Retinal pigment epithelial cell (primary cell): ENCODE data around the gene FAM221A.

Experiments
- DNase-seq: peaks from one replicate; pipeline ENCODE4 v3.0.0-alpha.2; 2010; ENCODE audit warnings: low read depth
- H3K4me3 ChIP-seq: 2 replicates; pipeline ENCODE4 v1.5.1; 2011; ENCODE audit warnings: mild to moderate bottlenecking, low read length, control low read depth, moderate library complexity
- CTCF ChIP-seq: conservative IDR thresholded peaks from 2 replicates; pipeline ENCODE4 v1.5.1; 2011; ENCODE audit warnings: low read depth, low read length, control low read depth, inconsistent platforms

The FAM221A gene

GRCh38 chr7:23700046-23700445 is 20.0 kb downstream of the FAM221A start:
- TF ChIP-seq CTCF = no peak
- DNase-seq = no peak
- no peak overlapping the region for H3K4me3 ChIP-seq

- no peak for TF ChIP-seq CTCF
- DNase-seq = no peak
- no peak overlapping the region for H3K4me3 ChIP-seq
These were observed 29.2 kb downstream of the FAM221A start for GRCh38 chr7:23709081-23709750.

- no peak for DNase-seq
- no peak for TF ChIP-seq CTCF
- no peak within 1 kb of the TSS for H3K4me3 ChIP-seq
These were observed 30.0 kb downstream of the FAM221A start, which contains the start of gene STK31 for GRCh38 chr7:23710000-23710399. Gene STK31, plus strand, starts transcription at chr7:23710219. Its CDS starts 67 bp downstream, at chr7:23710286.

- peak; percentile 45 for TF ChIP-seq CTCF
- peak; percentile 51 for DNase-seq
- no peak overlapping the region for H3K4me3 ChIP-seq
These were observed 32.6 kb downstream of the FAM221A start for GRCh38 chr7:23712368-23713284.

- DNase-seq = peak; percentile 82
- TF ChIP-seq CTCF = no peak
- H3K4me3 ChIP-seq = no peak overlapping the region
These were observed 33.5 kb downstream of the FAM221A start for GRCh38 chr7:23713285-23714149.

- TF ChIP-seq CTCF = no peak
- H3K4me3 ChIP-seq = no peak overlapping the region
- no peak for DNase-seq
These were observed 34.1 kb downstream of the FAM221A start for GRCh38 chr7:23714150-23714464.
